ENCODE measurements around the gene FRS2. TPM values are rescaled to one million over a fixed set of nuclear protein-coding genes. Genes with fewer than 3 reads are reported as not detected.

The FRS2 gene
- total RNA-seq, 1 experiment from 2014 or later: 33.7 TPM

DNA sequence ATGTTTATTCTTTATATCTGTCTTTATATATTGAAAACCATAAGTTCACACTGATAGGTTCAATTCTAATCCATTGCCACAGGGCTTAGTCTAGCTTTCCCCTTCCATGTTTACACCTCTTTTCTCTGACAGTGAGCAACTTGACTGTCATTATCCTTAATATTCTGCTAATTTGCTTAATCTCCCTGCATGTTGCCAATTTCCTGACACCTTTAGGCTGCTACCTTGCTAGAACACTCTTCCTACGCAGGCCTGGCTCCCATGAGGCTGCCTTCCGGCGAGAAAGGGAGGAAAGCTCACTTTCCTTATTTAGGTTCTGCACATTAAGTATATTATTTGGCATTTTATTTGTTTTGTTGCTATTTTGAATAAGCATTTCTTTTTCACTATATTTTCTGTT lies 12.8 kb upstream of the FRS2 start:
- no peak overlapping the region for H3K4me3 Mint-ChIP-seq
- H3K27ac ChIP-seq (ENCODE audit: insufficient read length, low read depth, low read length): no peak overlapping the region
- no peaks in the 10 kb centered on the region; a peak in 1 of 5 replicates for H3K9me3 Mint-ChIP-seq
- H3K23me2 ChIP-seq (ENCODE audit: insufficient read length, low read depth, low read length, poor library complexity, severe bottlenecking): no peaks in the 10 kb centered on the region
- H2AK5ac ChIP-seq (ENCODE audit: insufficient read length, low read length): no peak overlapping the region
- no peak overlapping the region for H3K14ac ChIP-seq (ENCODE audit: insufficient read depth, low read length)
- H3K9ac ChIP-seq (ENCODE audit: extremely low read depth, insufficient read length, low read length): no peak overlapping the region
- H3K9me3 ChIP-seq (ENCODE audit: control insufficient read depth, low read depth, low read length): no peaks in the 10 kb centered on the region
- H4K5ac ChIP-seq (ENCODE audit: insufficient read length, low read depth, low read length): no peak overlapping the region
- H2BK5ac ChIP-seq (ENCODE audit: insufficient read length, low read length): no peak overlapping the region
- H3K27me3 ChIP-seq (ENCODE audit: insufficient read depth, low read length): no peaks in the 10 kb centered on the region
- H3K27ac Mint-ChIP-seq: no peak overlapping the region
- TF ChIP-seq, protein P1, sequence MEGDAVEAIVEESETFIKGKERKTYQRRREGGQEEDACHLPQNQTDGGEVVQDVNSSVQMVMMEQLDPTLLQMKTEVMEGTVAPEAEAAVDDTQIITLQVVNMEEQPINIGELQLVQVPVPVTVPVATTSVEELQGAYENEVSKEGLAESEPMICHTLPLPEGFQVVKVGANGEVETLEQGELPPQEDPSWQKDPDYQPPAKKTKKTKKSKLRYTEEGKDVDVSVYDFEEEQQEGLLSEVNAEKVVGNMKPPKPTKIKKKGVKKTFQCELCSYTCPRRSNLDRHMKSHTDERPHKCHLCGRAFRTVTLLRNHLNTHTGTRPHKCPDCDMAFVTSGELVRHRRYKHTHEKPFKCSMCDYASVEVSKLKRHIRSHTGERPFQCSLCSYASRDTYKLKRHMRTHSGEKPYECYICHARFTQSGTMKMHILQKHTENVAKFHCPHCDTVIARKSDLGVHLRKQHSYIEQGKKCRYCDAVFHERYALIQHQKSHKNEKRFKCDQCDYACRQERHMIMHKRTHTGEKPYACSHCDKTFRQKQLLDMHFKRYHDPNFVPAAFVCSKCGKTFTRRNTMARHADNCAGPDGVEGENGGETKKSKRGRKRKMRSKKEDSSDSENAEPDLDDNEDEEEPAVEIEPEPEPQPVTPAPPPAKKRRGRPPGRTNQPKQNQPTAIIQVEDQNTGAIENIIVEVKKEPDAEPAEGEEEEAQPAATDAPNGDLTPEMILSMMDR (conservative IDR thresholded peaks at IDR 0.05): no peak
- no peak overlapping the region for H2BK120ac ChIP-seq (ENCODE audit: low read depth, low read length, poor library complexity, severe bottlenecking)
- no peak overlapping the region for H2BK12ac ChIP-seq (ENCODE audit: insufficient read length, low read depth, low read length)
- no peaks in the 10 kb centered on the region for H4K20me1 ChIP-seq (ENCODE audit: control insufficient read depth, insufficient read depth, insufficient read length)
- H3K36me3 Mint-ChIP-seq (ENCODE audit: insufficient read depth in 1 of 3, low read depth in 3 of 3): no peaks in the 10 kb centered on the region
- H3K23ac ChIP-seq (ENCODE audit: insufficient read length, low read depth, low read length): no peak overlapping the region
- H3K4me2 ChIP-seq (ENCODE audit: insufficient read depth, insufficient read length, low read length): no peak overlapping the region
- no peak overlapping the region for H2AFZ ChIP-seq (ENCODE audit: low read length)
- H3K18ac ChIP-seq (ENCODE audit: insufficient read length, low read depth, low read length): no peak overlapping the region
- H3K79me2 ChIP-seq (ENCODE audit: insufficient read depth, low read length): no peaks in the 10 kb centered on the region
- H2BK20ac ChIP-seq (ENCODE audit: low read depth, low read length, poor library complexity, severe bottlenecking): no peak overlapping the region
- no peak overlapping the region for H3T11ph ChIP-seq (ENCODE audit: low read length)
- no peak overlapping the region for H4K8ac ChIP-seq (replicated peaks; ENCODE audit: insufficient read length, low read depth, low read length)
- DNase-seq: no peak
- H2BK15ac ChIP-seq (ENCODE audit: low read depth, low read length): no peak overlapping the region
- H3K4ac ChIP-seq (ENCODE audit: low read depth, low read length): no peak overlapping the region
- no peaks in the 10 kb centered on the region for H3K27me3 Mint-ChIP-seq (ENCODE audit: low read depth)
- H4K91ac ChIP-seq (ENCODE audit: insufficient read length, low read depth, low read length): no peak overlapping the region
- peaks cover 0 to 4% of the 10 kb centered on the region in 2 experiments; a peak in 3 of 4 replicates for H3K4me1 Mint-ChIP-seq
- WGBS (ENCODE audit: extremely low coverage, insufficient read length, low lambda C conversion rate): no CpG with 5 or more reads among the region's 3 CpGs
- no peaks in the 10 kb centered on the region for H3K4me1 ChIP-seq (ENCODE audit: insufficient read depth, low read length)
- no peaks in the 10 kb centered on the region for H3K79me1 ChIP-seq (ENCODE audit: insufficient read depth, low read depth, low read length, poor library complexity, severe bottlenecking)
- H3K56ac ChIP-seq (ENCODE audit: insufficient read length, low read depth, low read length): no peak overlapping the region
